ENCODE measurements around the gene AGAP1. TPM values are rescaled to one million over a fixed set of nuclear protein-coding genes. Genes with fewer than 3 reads are reported as not detected.

AGAP1 gene
- total RNA-seq, 1 donor from 2014 or later = 22.3 TPM

DNA sequence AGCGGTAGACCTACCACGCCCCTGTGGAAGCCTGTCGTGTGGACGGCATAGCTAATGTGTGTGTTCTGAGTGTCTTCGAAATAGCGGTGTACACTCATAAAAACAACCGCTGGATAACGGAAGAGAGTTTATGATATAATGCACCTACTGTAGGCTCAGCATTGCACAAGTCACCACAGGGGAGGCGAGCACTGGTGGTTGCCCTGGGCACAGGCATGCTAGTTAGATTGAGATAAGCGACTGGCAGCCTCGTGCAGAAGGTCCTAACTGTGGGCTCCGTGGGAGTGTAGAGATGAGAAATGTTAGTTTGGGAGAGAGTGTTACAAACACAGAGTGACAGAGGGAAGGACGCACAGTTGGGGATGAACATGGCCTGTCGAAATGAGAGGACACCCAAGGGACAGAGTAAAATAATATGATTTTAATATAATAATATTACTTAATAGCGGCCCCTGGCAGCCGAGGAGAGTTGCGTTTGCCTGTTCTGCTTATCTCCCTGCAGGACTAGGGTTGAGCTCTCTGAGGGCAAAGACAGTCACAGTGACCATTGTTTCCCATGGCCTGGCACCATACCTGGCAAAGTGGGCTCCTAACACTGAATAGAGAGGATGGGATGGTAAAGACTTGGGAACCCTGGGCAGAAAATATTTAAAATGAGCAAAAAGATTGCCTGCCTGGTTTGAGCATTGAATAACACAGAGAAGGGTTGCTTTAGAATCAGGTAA is 470.2 kb downstream of the AGAP1 start:
- DNase-seq (ENCODE audit: extremely low read depth, low read depth, low spot score) = no peak

GRCh38 chr2:235964787-235965390 is 471.0 kb downstream of the AGAP1 start:
- DNase-seq (ENCODE audit: extremely low read depth, low read depth, low spot score) = no peak

- DNase-seq (ENCODE audit: extremely low read depth, low read depth, low spot score) = no peak
These were observed 472.6 kb downstream of the AGAP1 start for GRCh38 chr2:235966396-235966795.

DNA sequence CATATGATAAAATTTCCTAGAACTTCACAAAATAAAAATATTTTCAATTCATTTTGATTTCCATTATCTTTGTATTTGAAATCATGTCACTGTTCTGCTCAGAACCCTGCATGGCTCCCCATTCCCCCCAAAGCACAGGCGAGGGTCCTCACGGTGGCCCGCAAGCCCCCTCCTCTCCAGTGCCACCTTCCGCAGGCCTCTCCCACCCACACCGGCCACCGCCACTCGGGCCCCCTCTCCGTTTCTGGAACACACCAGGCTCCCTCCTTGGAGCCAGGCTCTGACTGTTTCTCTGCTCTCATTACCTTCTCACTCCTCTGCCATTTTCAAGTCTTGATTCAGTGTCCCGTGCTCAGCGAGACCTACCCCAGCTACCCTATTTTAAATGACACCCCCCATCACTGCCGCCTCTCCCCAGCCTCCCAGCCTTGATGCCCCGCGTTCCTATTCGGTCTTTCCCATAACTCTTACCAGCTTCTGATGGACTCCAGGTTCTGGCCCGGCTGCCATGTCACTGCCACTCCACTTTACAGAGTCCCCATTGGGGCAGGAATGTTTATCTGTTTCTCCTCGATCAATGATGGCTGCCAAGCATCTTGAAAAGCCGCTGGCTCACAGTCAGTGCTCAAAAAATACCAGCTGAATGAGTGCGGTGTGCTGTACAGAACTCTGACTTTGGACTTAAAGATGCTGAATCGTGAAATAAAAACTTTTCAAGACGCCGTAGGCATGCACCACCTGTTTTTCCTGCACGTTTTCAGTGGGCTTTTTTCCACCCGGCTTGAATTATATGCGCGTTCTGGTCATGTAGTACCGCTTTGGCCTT is 473.3 kb downstream of the AGAP1 start:
- DNase-seq (ENCODE audit: extremely low read depth, low read depth, low spot score) = no peak

DNA sequence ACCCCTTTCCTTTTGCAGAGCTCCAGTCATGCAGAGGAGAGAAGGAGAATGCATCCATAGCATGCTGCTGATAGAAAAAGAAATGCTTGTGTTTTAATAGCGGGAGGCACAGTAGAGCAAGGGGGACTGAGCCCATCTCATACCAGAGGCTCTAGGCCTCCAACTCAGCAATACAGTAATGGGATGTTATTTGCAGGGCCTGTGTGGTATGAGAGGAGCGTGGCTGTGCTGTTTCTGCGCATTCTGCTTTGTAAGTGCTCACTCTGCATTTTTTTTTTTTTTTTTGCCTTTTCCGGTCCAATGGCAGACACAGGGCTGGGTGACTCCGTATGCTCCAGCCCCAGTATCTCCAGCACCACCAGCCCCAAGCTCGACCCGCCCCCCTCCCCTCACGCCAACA is 474.3 kb downstream of the AGAP1 start:
- no peak for DNase-seq (ENCODE audit: extremely low read depth, low read depth, low spot score)

GRCh38 chr2:235968616-235969324 is 474.9 kb downstream of the AGAP1 start:
- DNase-seq (ENCODE audit: extremely low read depth, low read depth, low spot score) = no peak

GRCh38 chr2:235970204-235971040 is 476.6 kb downstream of the AGAP1 start:
- DNase-seq (ENCODE audit: extremely low read depth, low read depth, low spot score) = no peak

- DNase-seq (ENCODE audit: extremely low read depth, low read depth, low spot score) = no peak
These were observed 482.7 kb downstream of the AGAP1 start for GRCh38 chr2:235976516-235976915.

DNA sequence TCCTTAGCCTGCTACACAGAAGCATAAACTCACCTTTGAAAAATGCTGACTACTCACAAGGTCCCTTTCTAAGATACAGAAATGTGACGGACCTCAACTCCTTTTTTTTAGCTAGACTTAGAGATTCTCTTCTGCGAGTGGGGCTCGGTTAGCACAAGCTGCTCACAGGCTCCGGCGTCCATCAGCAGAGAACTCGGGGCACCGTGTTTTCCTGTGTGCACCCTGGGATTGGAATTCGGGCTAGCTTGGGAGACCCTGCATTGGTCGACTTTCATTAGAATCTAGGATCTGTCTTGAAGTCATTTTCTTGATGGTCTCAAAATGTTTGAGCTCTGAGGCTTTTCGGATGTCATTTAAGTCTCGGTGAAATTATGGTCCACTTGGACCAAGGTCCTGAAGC is 483.1 kb downstream of the AGAP1 start:
- no peak for DNase-seq (ENCODE audit: extremely low read depth, low read depth, low spot score)

GRCh38 chr2:235977445-235977844 is 483.6 kb downstream of the AGAP1 start:
- no peak for DNase-seq (ENCODE audit: extremely low read depth, low read depth, low spot score)

DNA sequence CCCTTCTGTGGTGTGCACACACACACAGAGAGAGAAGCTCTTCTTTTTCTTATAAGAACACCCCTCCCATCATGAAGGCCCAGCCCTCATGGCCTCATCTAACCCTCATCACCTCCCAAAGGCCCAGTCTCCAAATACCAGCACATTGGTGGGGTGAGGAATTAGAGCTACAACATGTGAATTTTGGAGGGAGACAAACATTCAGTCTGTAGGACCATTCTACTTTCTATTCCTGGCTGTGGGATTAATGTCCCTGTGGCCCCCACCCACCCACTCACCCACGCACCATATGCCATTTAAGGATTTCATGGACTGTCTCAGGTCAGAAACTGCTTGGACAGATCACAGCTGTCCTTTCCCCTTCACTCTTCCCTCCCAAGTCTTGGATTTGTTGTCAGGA is 484.2 kb downstream of the AGAP1 start:
- DNase-seq (ENCODE audit: extremely low read depth, low read depth, low spot score) = no peak

- DNase-seq (ENCODE audit: extremely low read depth, low read depth, low spot score) = no peak
These were observed 485.2 kb downstream of the AGAP1 start for GRCh38 chr2:235979037-235979436.

- DNase-seq (ENCODE audit: extremely low read depth, low read depth, low spot score) = no peak
These were observed 486.1 kb downstream of the AGAP1 start for GRCh38 chr2:235979753-235980435.

GRCh38 chr2:235981631-235982030 is 487.8 kb downstream of the AGAP1 start:
- no peak for DNase-seq (ENCODE audit: extremely low read depth, low read depth, low spot score)

- DNase-seq (ENCODE audit: extremely low read depth, low read depth, low spot score) = no peak
These were observed 489.2 kb downstream of the AGAP1 start for GRCh38 chr2:235983016-235983415.

- DNase-seq (ENCODE audit: extremely low read depth, low read depth, low spot score) = no peak
These were observed 490.7 kb downstream of the AGAP1 start for GRCh38 chr2:235984552-235984951.

DNA sequence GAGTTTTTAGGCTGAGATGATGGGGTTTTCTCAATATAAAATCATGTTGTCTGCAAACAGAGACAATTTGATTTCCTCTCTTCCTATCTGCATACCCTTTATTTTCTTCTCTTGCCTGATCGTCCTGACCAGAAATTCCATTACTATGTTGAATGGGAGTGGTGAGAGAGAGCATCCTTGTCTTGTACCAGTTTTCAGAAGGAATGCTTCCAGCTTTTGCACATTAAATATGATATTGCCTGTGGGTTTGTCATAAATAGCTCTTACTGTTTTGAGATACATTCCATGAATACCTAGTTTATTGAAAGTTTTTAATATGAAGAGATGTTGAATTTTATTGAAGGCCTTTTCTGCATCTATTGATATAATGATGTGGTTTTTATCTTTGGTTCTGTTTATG is 492.5 kb downstream of the AGAP1 start:
- no peak for DNase-seq (ENCODE audit: extremely low read depth, low read depth, low spot score)

GRCh38 chr2:235988271-235989015 is 494.6 kb downstream of the AGAP1 start:
- no peak for DNase-seq (ENCODE audit: extremely low read depth, low read depth, low spot score)

DNA sequence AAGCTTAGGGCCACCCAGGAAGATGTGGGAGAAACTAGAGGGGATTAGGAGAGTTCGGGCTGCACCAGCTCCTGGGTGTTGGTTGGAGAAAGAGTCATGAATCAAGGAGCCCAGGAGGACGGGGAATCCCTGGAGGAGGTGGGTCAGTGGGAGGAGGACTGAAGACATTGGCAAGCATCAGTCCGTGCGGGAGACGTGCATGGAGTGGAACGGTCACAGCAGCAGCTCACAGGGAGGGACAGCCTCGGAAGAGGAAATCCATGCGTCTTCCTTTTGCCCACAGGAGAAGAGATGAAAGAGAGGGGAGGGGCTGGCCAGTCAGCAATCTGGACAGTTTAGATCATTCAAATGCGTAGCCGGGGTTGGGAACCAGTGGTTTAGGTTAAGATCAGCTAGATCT is 495.7 kb downstream of the AGAP1 start:
- no peak for DNase-seq (ENCODE audit: extremely low read depth, low read depth, low spot score)

Measured in glomerular endothelial cell (primary cell).